Parathyroid adenoma (tissue), 2 donors: ENCODE data around the gene CLEC2A.
"Not testable (repeated sequence)": the region's sequence is repeated elsewhere in the genome, so short reads cannot be mapped to it uniquely, and the experiment has no call there.

ENCODE experiments used
- H2AFZ ChIP-seq: fragments of 300-600 bp; sonication (generic); one replicate; pipeline ENCODE4 v1.7.0; 2017; ENCODE audit warnings: antibody characterized with exemption, mild to moderate bottlenecking
- H3K27ac ChIP-seq: fragments of 300-600 bp; sonication (generic); one replicate; pipeline ENCODE4 v1.7.0; 2017
- H3K27me3 ChIP-seq: fragments of 300-600 bp; sonication (generic); one replicate; pipeline ENCODE4 v1.7.0; 2017; ENCODE audit warnings: low read length; ENCODE audit not compliant: control insufficient read depth, insufficient read depth
- H3K36me3 ChIP-seq: fragments of 300-600 bp; sonication (generic); one replicate; pipeline ENCODE4 v1.7.0; 2017; ENCODE audit warnings: low read length; ENCODE audit not compliant: control insufficient read depth, insufficient read depth
- H3K4me1 ChIP-seq: fragments of 300-600 bp; sonication (generic); one replicate; pipeline ENCODE4 v1.7.0; 2017; ENCODE audit warnings: control low read depth
- H3K4me2 ChIP-seq: fragments of 300-600 bp; sonication (generic); one replicate; pipeline ENCODE4 v1.7.0; 2017; ENCODE audit warnings: low read length
- H3K4me3 ChIP-seq: fragments of 300-600 bp; sonication (generic); one replicate; pipeline ENCODE4 v1.7.0; 2017; ENCODE audit warnings: low read depth, low read length
- H3K79me2 ChIP-seq: fragments of 300-600 bp; sonication (generic); one replicate; pipeline ENCODE4 v1.7.0; 2017; ENCODE audit warnings: control low read depth
- H3K9ac ChIP-seq: fragments of 300-600 bp; sonication (generic); one replicate; pipeline ENCODE4 v1.7.0; 2017; ENCODE audit warnings: mild to moderate bottlenecking
- H3K9me3 ChIP-seq: fragments of 300-600 bp; sonication (generic); one replicate; pipeline ENCODE4 v1.7.0; 2017; ENCODE audit warnings: low read length; ENCODE audit not compliant: control insufficient read depth
- CTCF ChIP-seq: fragments of 300-600 bp; sonication (generic); IDR thresholded peaks from one replicate; pipeline ENCODE4 v1.7.0; 2017; ENCODE audit warnings: antibody characterized with exemption, mild to moderate bottlenecking
- donor health status: primary hyperparathyroidism.

Gene CLEC2A

GRCh38 chr12:9960590-9960989, 28.4 kb upstream of the CLEC2A start:
- no peaks in the 10 kb centered on the region for H3K4me1 ChIP-seq
- no peak overlapping the region for H3K4me3 ChIP-seq
- no peak overlapping the region for H2AFZ ChIP-seq
- no peaks in the 10 kb centered on the region for H3K36me3 ChIP-seq
- no peak overlapping the region for H3K9ac ChIP-seq
- H3K9me3 ChIP-seq: no peaks in the 10 kb centered on the region
- H3K27ac ChIP-seq: no peak overlapping the region
- H3K27me3 ChIP-seq: no peaks in the 10 kb centered on the region
- H3K4me2 ChIP-seq: no peak overlapping the region
- no peak for TF ChIP-seq CTCF
- no peaks in the 10 kb centered on the region for H3K79me2 ChIP-seq

GRCh38 chr12:9957834-9958233, 25.7 kb upstream of the CLEC2A start:
- Histone ChIP-seq H3K9ac (no peak overlapping the region), H3K36me3 (no peaks in the 10 kb centered on the region), H3K4me2 (no peak overlapping the region), H2AFZ (no peak overlapping the region), H3K79me2 (no peaks in the 10 kb centered on the region), H3K4me3 (no peak overlapping the region), H3K27ac (no peak overlapping the region), H3K27me3 (no peaks in the 10 kb centered on the region), H3K9me3 (no peaks in the 10 kb centered on the region), H3K4me1 (no peaks in the 10 kb centered on the region)
- TF ChIP-seq CTCF: no peak

GRCh38 chr12:9952954-9953729, 21.0 kb upstream of the CLEC2A start:
- H3K9me3 ChIP-seq, H3K4me2 ChIP-seq, H3K27ac ChIP-seq, H3K9ac ChIP-seq, H3K36me3 ChIP-seq, H3K79me2 ChIP-seq, H3K4me1 ChIP-seq, H3K27me3 ChIP-seq, H2AFZ ChIP-seq, H3K4me3 ChIP-seq: not testable (repeated sequence)

GRCh38 chr12:9951026-9951675, 19.0 kb upstream of the CLEC2A start:
- Histone ChIP-seq H2AFZ (no peak overlapping the region), H3K79me2 (no peaks in the 10 kb centered on the region), H3K36me3 (no peaks in the 10 kb centered on the region), H3K4me2 (no peak overlapping the region), H3K27me3 (no peaks in the 10 kb centered on the region), H3K4me3 (no peak overlapping the region), H3K4me1 (no peaks in the 10 kb centered on the region), H3K9ac (no peak overlapping the region), H3K9me3 (no peaks in the 10 kb centered on the region), H3K27ac (no peak overlapping the region)
- TF ChIP-seq CTCF: no peak

GRCh38 chr12:9948606-9949296, 16.6 kb upstream of the CLEC2A start:
- no peaks in the 10 kb centered on the region for H3K79me2 ChIP-seq
- H3K4me3 ChIP-seq: no peak overlapping the region
- H3K27me3 ChIP-seq: no peaks in the 10 kb centered on the region
- no peak overlapping the region for H3K4me2 ChIP-seq
- no peak overlapping the region for H2AFZ ChIP-seq
- H3K9me3 ChIP-seq: no peaks in the 10 kb centered on the region
- no peaks in the 10 kb centered on the region for H3K4me1 ChIP-seq
- no peak for TF ChIP-seq CTCF
- no peak overlapping the region for H3K9ac ChIP-seq
- H3K27ac ChIP-seq: no peak overlapping the region
- no peaks in the 10 kb centered on the region for H3K36me3 ChIP-seq
